ENCODE data around the gene SMOC1. TPM values are rescaled to one million over a fixed set of nuclear protein-coding genes. Genes with fewer than 3 reads are reported as not detected.

Gene SMOC1, protein sequence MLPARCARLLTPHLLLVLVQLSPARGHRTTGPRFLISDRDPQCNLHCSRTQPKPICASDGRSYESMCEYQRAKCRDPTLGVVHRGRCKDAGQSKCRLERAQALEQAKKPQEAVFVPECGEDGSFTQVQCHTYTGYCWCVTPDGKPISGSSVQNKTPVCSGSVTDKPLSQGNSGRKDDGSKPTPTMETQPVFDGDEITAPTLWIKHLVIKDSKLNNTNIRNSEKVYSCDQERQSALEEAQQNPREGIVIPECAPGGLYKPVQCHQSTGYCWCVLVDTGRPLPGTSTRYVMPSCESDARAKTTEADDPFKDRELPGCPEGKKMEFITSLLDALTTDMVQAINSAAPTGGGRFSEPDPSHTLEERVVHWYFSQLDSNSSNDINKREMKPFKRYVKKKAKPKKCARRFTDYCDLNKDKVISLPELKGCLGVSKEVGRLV
- total RNA-seq, result 0.87 and 5.2 TPM in 2 replicates

- DNase-seq (ENCODE audit: low read depth in 2 of 2), result peak; percentile 38 to 65
Observed at GRCh38 chr14:69879175-69880043, at the start of gene SMOC1. SMOC1 (plus strand) TSS chr14:69879416; CDS start chr14:69879679, 263 bp downstream.

- no peak for DNase-seq (ENCODE audit: low read depth in 2 of 2)
Observed at GRCh38 chr14:69838881-69839416, 40.3 kb upstream of the SMOC1 start.

GRCh38 chr14:69839661-69840060 lies 39.6 kb upstream of the SMOC1 start:
- DNase-seq (ENCODE audit: low read depth in 2 of 2), result no peak

DNA sequence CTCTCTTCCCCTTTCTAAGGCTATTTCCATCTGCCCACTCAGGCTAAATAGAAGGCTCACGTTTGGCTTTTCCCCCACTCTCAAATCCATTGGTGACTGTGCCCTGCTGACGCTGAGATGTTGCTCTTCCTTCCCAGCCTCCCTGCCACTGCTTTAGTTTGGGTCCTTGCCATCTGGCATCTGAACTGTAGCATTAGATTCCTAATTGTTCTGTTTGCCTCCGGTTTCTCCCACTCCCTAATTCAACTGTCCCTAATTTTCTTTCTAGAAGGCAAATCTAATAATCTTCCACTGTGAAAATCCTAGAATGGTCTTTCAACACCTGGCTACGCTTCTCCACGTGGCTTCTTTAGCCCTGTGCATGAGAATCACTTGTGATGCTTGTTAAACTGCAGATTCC lies 37.6 kb upstream of the SMOC1 start:
- DNase-seq (ENCODE audit: low read depth in 2 of 2), result no peak

DNA sequence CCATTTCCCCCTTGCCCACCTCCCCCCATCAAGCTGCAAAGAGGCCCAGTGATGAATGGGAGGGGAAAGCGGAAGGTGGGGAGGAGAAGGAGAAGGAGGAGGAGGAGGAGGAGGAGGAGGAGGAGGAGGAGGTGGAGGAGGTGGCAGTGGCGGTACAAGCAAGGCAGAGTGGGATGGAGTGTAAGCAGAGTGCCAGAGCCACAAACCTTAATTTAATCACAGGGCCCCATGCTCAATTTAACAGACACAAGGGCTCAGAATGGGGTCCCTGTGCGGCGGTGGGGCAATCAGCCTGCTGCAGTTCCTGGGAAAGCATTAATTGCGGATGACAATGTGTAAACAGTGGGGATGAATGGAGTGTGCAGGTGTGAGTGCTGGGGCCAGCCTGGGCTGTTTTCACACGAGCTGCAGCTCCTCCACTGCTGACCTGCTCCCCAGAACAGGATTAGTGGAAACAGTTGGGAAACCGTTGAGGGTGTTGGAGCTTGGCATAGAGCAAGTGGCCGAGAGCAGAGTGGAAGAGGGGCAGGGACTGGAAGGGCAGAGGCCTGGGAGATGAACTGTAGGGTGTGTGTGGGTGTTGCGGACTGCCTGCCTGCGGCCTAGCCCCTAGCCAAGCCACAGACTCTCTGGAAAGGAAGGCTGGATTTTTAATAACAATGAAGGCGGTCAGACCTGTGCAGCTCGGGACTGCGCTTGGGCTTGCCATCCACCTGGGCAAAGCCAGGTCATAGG lies 36.4 kb upstream of the SMOC1 start:
- no peak for DNase-seq (ENCODE audit: low read depth in 2 of 2)

DNA sequence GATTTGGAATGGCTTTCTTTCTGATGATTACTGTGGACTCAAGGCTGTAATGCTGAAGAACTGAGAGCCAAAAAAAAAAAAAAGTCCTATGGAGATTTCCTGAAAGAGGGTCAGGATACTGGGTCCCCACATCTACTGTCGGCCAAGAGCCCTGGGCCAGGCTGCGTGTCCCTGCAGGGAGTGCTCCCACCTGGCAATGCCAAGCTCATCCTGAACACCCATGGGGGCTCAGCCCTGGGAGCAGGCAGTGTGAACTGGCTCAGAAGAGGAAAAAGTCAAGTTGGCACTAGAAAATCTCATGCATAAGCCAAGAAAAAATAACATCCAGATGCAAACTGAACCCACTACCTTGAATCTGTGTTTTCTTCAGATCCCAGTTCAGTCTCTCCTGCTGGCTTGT lies 35.0 kb upstream of the SMOC1 start:
- DNase-seq (ENCODE audit: low read depth in 2 of 2), result no peak

DNA sequence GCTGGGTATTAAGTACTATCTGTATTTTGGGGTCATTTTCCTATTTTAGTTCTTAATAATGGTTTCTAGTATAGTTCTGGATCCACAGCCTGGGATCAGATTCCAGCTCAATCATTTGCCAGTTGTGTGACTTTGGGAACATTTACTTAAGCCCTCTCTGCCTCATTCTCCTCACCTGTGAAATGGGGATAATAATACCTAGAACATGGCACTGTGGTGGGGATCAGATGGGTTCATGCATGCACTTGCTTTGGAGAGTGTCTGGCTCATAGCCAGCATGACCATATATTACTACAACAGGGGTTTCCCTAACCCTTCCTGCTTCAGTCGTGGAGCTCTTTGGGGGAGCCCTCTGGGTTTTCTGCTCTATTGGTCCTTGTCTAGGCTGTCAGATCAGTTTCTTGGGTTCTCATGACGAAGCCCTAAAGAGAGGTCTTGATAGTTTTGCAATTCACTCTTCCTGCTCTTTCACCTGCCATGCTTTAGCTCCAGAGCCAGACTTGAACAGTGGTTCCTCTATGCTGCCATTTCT lies 34.1 kb upstream of the SMOC1 start:
- no peak for DNase-seq (ENCODE audit: low read depth in 2 of 2)

DNA sequence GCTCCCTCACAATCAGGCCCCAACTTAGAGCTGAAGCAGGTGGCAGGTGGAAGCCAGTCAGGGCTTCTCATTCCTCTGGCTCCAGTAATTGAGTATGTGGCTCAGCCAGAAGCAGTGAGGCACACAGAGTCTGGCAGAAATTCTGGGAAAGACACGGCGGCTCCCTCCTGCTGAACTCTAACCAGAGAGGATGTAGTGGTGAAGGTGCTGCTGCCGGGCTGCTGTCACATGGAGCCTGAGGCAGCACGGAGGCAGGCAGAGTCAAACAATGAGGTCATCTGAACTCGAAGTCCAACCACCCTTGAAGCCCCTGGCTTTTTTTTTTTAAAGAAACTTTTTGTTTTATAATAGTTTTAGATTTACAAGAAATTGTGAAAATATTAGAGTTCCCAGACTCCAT lies 33.4 kb upstream of the SMOC1 start:
- DNase-seq (ENCODE audit: low read depth in 2 of 2), result no peak

GRCh38 chr14:69848156-69848555 lies 31.1 kb upstream of the SMOC1 start:
- DNase-seq (ENCODE audit: low read depth in 2 of 2), result no peak

- DNase-seq (ENCODE audit: low read depth in 2 of 2), result no peak
Observed at GRCh38 chr14:69848903-69849391, 30.3 kb upstream of the SMOC1 start.

DNA sequence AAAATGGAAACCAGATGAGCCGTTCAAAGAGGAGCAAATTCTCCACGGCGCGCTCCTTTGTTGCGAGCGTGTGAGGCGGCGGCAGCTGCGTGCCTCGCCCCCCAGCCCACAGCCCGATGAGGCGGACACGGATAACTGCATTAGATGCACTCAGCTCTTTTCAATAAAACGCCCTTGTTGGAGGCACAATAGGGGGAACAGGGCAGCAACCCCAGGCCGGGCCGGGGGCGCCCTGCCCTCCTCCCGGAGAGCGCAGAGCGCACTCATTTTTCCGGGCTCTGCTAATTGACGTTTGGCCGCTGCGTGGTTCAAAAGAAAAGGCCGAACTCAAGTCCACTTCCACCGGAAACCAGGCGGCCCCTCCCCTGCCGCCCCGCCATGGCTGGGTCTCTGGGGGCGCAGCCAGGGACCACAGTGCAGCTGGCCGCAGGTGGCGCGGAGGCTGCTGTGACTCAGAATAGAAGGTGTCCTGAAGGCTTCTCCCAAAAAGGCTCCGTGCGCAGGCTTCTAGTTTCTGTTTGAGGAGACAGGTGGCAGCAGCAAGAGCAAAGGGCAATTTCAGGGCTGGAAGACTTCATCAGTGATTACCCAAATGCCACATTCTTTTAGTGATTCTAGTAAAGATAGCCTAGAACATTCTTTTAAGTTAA lies 29.0 kb upstream of the SMOC1 start:
- DNase-seq (ENCODE audit: low read depth in 2 of 2), result no peak

DNA sequence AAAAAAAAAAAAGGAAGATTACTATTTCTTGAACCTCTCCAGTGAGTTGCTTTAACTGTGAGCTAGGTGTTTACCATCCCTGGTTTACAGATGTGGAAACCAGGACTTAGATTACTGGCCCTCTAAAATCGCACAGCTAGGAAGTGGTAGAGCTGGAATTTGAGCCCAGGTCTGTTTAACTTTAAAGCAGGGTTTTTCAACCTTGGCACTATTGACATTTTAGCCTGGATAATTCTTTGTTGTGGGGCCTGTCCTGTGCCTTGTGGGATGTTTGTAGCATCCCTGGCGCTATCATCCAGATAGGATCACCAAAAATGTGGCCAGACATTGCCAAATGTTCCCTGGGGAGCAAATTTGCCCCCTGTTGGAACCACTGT lies 28.5 kb upstream of the SMOC1 start:
- no peak for DNase-seq (ENCODE audit: low read depth in 2 of 2)

GRCh38 chr14:69852531-69853321 lies 26.5 kb upstream of the SMOC1 start:
- no peak for DNase-seq (ENCODE audit: low read depth in 2 of 2)

DNA sequence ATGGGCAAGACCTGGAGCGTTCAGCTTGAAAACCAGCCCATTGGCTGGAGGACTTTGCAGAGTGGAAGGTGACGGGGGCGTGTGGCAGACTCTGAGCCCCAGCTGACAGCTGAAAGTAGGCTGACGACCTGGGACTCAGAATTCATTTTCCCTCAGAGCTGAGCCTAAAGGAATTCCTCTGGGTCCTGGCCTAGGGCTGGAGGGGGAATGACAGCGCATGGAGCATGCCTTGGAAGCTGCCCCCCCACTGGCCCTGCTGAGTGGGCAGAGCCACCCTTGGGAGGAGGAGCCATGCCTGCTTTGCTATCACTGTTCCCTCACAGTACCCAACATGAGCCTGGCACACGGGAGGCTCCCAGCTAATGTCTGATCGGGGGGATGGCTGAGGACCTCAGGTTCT lies 25.4 kb upstream of the SMOC1 start:
- DNase-seq (ENCODE audit: low read depth in 2 of 2), result no peak

- no peak for DNase-seq (ENCODE audit: low read depth in 2 of 2)
Observed at GRCh38 chr14:69854598-69854997, 24.6 kb upstream of the SMOC1 start.

DNA sequence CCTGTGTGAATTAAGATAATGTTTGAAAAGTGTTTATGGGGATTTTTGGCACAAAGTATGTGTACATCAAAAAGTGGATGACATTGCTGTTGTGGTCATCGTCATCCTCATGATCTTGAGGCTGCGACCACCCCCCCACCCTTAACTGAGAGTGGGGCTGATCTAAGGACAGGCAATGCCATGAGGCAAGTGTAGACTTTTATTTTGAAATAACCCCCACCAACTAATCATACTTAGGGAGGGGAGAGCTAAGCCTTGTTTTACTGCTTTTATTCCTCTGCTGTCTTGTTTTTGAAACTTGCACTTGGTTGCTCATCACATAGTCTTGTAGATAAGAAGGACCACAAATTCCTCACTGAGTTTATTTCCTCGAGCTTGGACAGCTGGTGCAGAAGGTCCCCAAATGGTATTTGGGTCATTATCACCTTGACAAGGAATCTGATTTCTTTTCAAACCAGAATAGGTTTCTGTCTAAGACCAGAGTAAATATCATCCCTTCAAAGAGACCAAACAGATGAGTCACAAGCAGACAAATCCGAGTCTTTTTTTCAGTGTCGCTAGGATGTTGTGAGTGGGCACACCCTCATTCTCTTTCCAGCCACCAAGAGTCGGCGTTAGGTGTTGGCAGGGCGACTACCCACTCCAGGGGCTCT lies 23.9 kb upstream of the SMOC1 start:
- DNase-seq (ENCODE audit: low read depth in 2 of 2), result no peak

GRCh38 chr14:69858801-69859200 lies 20.4 kb upstream of the SMOC1 start:
- DNase-seq (ENCODE audit: low read depth in 2 of 2), result no peak

DNA sequence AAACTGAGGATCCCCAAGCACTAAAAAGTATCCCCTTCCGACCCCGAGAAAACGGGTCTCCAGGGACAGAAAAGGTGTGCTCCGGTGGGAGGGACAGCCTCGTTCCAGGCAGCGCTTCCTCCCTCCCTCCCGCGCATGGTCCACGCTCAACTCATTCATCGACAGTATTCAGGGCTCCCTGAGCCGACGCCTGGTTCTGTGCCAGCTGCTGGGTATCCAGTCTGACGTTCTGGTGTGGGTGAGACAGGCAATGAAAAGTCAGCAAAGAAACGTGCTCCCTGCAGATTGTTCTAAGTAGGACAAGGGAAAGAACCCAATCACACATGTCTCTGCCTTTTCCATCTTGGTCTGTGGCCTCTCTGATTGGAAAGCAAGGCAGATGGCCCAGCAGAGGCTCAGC lies 19.6 kb upstream of the SMOC1 start:
- DNase-seq (ENCODE audit: low read depth in 2 of 2), result no peak

- DNase-seq (ENCODE audit: low read depth in 2 of 2), result no peak
Observed at GRCh38 chr14:69860221-69860620, 19.0 kb upstream of the SMOC1 start.

Measured in lung microvascular endothelial cell (primary cell).